HG03064 (cell line): Measurements from ENCODE around the gene NOXRED1.

Source experiments
- ATAC-seq: cut with Tn5 transposase; IDR thresholded peaks from one replicate; pipeline ENCODE4 v1.9.1; 2021; ENCODE audit warnings: low read depth; ENCODE audit not compliant: unreplicated experiment

The NOXRED1 gene

GRCh38 chr14:77409131-77409533, 14.2 kb downstream of the NOXRED1 start:
- ATAC-seq: no peak

GRCh38 chr14:77407158-77407557, 16.2 kb downstream of the NOXRED1 start:
- ATAC-seq: no peak

- ATAC-seq: no peak
Observed at GRCh38 chr14:77406718-77407117, 16.6 kb downstream of the NOXRED1 start.

GRCh38 chr14:77406086-77406485, 17.2 kb downstream of the NOXRED1 start:
- ATAC-seq: no peak

GRCh38 chr14:77403768-77404167, 19.6 kb downstream of the NOXRED1 start:
- ATAC-seq: no peak

GRCh38 chr14:77400216-77400615, 23.1 kb downstream of the NOXRED1 start:
- ATAC-seq: no peak

GRCh38 chr14:77390188-77390587, 33.1 kb downstream of the NOXRED1 start:
- ATAC-seq: no peak

GRCh38 chr14:77378701-77379100, 44.6 kb downstream of the NOXRED1 start:
- ATAC-seq: no peak

GRCh38 chr14:77377502-77377844, 45.9 kb downstream of the NOXRED1 start:
- no peak for ATAC-seq

GRCh38 chr14:77376771-77377501, 46.4 kb downstream of the NOXRED1 start, which contains the start of the genes SAMD15 and TMED8:
Gene SAMD15 (plus strand): TSS chr14:77377379. CDS start chr14:77377419, 40 bp downstream.
Gene TMED8 (minus strand): TSS chr14:77377094. CDS start chr14:77377053, 41 bp downstream.
- ATAC-seq: peak; percentile 81

GRCh38 chr14:77375973-77376770, 47.2 kb downstream of the NOXRED1 start:
- peak; percentile 3 for ATAC-seq

- no peak for ATAC-seq
Observed at GRCh38 chr14:77375164-77375950, 48.0 kb downstream of the NOXRED1 start.

GRCh38 chr14:77372304-77372841, 51.0 kb downstream of the NOXRED1 start:
- ATAC-seq: peak; percentile 38

GRCh38 chr14:77369285-77369684, 54.0 kb downstream of the NOXRED1 start:
- ATAC-seq: no peak

GRCh38 chr14:77364146-77364545, 59.2 kb downstream of the NOXRED1 start:
- peak; percentile 51 for ATAC-seq

GRCh38 chr14:77359626-77360025, 63.7 kb downstream of the NOXRED1 start:
- ATAC-seq: no peak

- no peak for ATAC-seq
Observed at GRCh38 chr14:77356899-77357298, 66.4 kb downstream of the NOXRED1 start.

- ATAC-seq: no peak
Observed at GRCh38 chr14:77355811-77356210, 67.5 kb downstream of the NOXRED1 start.

GRCh38 chr14:77353469-77354141, 69.7 kb downstream of the NOXRED1 start:
- ATAC-seq: no peak

GRCh38 chr14:77347751-77348150, 75.6 kb downstream of the NOXRED1 start:
- ATAC-seq: no peak
